Thoracic aorta endothelial cell (primary cell): ENCODE results near the gene STYXL2. TPM values are rescaled to one million over a fixed set of nuclear protein-coding genes. Genes with fewer than 3 reads are reported as not detected.

Experiments
- total RNA-seq: library from RNA; depleted of rRNA; stranded (reverse); fragments of >200 nt; gene quantifications from 2 replicates; pipeline ENCODE4 v1.2.3, GENCODE V29; 2012

The STYXL2 gene
- not detected in 2 replicates for total RNA-seq

DNA sequence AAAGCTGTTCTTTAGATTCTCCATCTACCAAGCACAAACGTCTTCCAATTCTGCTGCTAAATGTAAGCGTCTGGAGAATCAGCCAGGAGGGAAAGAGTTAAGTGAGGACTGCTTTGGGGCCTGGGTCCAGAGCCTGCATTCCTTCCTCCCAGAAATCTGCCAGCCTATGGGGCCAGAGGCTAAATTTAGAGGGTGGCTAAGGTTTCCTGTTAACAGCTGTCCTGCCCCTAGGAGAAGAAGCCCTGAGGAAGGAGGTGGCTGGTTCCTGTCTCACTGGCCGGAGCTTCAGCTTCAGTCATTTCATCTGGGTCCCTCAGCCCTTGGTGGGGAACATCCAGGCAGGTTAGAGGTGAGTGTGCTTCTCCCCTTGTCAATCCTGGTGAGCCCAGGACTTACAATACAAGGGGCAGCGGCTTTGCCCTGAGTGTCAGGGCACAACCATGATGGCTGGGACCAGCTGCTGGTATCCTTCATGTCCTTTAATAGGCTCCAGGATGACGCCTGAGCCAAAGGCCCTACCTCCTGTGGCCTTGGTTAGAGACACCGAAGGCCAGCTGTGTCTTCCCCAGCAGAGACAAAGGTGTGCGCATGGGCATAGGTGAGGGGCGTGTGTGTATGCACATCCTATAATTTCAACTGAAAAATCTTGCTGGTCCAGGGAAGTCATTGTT is at the start of gene STYXL2:
Gene STYXL2, plus strand, starts transcription at position 230 of the 671 bp plus-strand sequence. CDS start 775 bp downstream, outside the sequence.

DNA sequence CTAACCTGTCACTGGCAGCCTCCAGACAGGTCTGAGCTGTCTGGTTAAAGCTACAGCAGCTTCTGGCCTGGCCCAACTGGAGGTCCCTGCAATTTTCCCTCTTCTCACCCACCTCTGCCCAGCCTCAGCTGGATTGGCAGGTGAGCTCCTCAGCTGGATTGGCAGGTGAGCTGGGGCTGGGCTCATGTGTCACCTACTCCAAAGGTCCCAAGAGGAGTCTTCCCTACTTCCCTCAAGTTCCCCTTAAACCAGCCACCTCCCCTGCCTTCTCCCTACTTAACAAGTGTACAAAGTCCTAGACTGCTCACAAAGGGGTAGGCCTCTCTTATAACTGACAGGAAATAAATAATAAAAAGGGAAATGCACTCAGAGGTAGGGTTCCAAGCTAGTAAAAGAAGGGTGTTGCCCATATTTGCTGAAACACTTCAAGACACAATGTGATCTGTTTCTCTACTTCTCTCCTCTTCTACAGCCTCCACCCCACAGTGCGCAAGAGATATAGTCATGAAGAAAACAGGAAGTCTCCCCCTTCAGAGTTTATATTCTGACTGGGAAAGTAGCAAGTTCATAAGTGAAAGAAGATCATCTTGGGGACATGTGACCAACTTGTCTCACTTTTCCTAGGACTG is 3.4 kb upstream of the STYXL2 start, which contains the start of gene GPA33:
Gene GPA33, minus strand, starts transcription at position 64 of the 629 bp plus-strand sequence. CDS start 90 bp downstream, outside the sequence.

Other genes with a start within 250 kb of the STYXL2 start
- gene TADA1, start 217.8 kb upstream of the STYXL2 start, total RNA-seq = 12.6 and 17.8 TPM in 2 replicates
- gene ILDR2, start 118.5 kb upstream of the STYXL2 start, total RNA-seq = 0.14 TPM in 1 of 2 replicates, not detected in the other
- not detected in 2 replicates for gene MAEL, start 104.8 kb upstream of the STYXL2 start, total RNA-seq
- not detected in 2 replicates for gene GPA33, start 3.7 kb upstream of the STYXL2 start, total RNA-seq
- gene POU2F1, start 126.8 kb downstream of the STYXL2 start, total RNA-seq = 14.4 and 16.8 TPM in 2 replicates